ENCODE results near the gene DLGAP1. TPM values are rescaled to one million over a fixed set of nuclear protein-coding genes. Genes with fewer than 3 reads are reported as not detected.

Gene DLGAP1
- total RNA-seq, 1 experiment from 2014 or later = 23.0 TPM

DNA sequence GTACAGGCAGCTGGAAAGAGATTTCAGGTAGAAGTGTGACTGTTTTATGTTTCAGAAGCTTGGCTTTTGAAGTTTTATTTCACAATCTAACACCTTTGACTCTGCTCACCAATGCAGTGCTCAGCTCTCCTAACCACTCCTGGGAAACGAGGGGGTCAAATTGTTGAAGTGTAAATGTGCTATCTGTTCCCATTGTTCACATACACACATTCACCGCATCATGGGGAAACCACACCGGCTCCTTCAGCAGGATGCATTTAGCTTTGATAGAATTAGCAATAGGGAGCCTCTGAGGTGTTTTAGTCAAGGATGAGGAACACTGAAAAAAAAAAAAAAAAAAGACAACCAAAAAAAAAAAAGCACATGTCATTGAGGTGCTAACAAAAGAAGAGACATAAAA is 13.4 kb upstream of the DLGAP1 start:
- no peaks in the 10 kb centered on the region; the same call in 1 of the 2 replicates for H3K9me3 Mint-ChIP-seq
- H3K27ac Mint-ChIP-seq = no peak overlapping the region
- ChIA-PET CTCF (interaction anchor here (0.8 to 1.2 kb wide), 2 partner anchors 362 to 473 kb away, joined by 3 read pairs; no protein-coding TSS in a partner anchor), POLR2A (no interaction called here)
- TF ChIP-seq IRF2 (CRISPR knock-in tag; IDR thresholded peaks at IDR 0.05; ENCODE audit: borderline replicate concordance, low read depth) (no peak), MXD4 (CRISPR knock-in tag; IDR thresholded peaks at IDR 0.05; ENCODE audit: borderline replicate concordance) (no peak), SMAD4 (CRISPR knock-in tag; IDR thresholded peaks at IDR 0.05) (no peak), ATF1 (CRISPR knock-in tag; IDR thresholded peaks at IDR 0.05) (no peak), ZNF396 (CRISPR knock-in tag; IDR thresholded peaks at IDR 0.05; ENCODE audit: borderline replicate concordance) (no peak)
- TF ChIP-seq, protein P1, sequence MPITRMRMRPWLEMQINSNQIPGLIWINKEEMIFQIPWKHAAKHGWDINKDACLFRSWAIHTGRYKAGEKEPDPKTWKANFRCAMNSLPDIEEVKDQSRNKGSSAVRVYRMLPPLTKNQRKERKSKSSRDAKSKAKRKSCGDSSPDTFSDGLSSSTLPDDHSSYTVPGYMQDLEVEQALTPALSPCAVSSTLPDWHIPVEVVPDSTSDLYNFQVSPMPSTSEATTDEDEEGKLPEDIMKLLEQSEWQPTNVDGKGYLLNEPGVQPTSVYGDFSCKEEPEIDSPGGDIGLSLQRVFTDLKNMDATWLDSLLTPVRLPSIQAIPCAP (CRISPR knock-in tag; IDR thresholded peaks at IDR 0.05) = no peak
- peaks cover 7% of the 10 kb centered on the region for H3K4me1 Mint-ChIP-seq
- peak overlapping the region; percentile 25 for H3K4me3 Mint-ChIP-seq
- peaks cover 3% of the 10 kb centered on the region; the same call in 1 of the 2 replicates for H3K27me3 Mint-ChIP-seq (ENCODE audit: low read depth)
- DNase-seq (ENCODE audit: low spot score) = no peak
- H3K36me3 Mint-ChIP-seq = no peaks in the 10 kb centered on the region
- peak; percentile 60 for ATAC-seq

DNA sequence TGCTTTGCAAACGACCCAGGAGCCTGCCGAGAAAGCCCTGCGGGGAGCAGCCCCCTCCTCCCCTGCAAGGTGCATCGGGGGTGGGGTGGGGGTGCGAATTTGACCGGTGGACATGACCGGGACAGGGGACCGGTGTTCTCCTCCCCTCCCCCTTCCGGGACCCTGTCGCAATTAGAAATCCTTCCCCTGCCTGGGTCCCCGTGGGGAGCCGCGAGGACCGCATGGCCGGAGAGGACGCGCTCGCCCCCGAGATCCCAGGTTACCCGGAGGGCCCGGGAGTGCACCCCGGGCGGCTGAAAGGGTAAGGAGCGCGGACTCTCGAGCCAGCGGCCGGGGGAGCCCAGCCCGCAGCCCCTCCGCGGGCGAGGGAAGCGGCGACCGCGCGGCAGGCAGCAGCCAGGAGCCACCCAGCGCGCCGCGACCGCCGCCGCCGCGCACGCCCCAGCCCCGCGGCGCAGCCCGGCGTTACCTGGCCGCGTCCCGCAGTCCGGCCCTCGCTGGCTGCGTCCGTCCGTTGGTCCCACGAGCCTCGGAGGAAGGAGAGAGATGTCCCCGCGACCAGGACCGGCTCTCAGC is 482 bp downstream of the DLGAP1 start:
- ATAC-seq (peak; percentile 24), DNase-seq (ENCODE audit: low spot score) (peak; percentile 36)
- Mint-ChIP-seq H3K4me1 (peaks cover 38% of the 10 kb centered on the region), H3K4me3 (peak overlapping the region; percentile 89), H3K9me3 (peaks cover 8% of the 10 kb centered on the region), H3K27ac (no peak overlapping the region; the same call in 1 of the 2 replicates), H3K36me3 (no peaks in the 10 kb centered on the region), H3K27me3 (ENCODE audit: low read depth) (peaks cover 19% of the 10 kb centered on the region)
- CTCF ChIA-PET = interaction anchor here (1.8 kb wide), 2 partner anchors 348 to 604 kb away, joined by 4 to 5 read pairs; no protein-coding TSS in a partner anchor
- TF ChIP-seq, protein P1 (CRISPR knock-in tag; IDR thresholded peaks at IDR 0.05) = no peak
- TF ChIP-seq, protein P2, sequence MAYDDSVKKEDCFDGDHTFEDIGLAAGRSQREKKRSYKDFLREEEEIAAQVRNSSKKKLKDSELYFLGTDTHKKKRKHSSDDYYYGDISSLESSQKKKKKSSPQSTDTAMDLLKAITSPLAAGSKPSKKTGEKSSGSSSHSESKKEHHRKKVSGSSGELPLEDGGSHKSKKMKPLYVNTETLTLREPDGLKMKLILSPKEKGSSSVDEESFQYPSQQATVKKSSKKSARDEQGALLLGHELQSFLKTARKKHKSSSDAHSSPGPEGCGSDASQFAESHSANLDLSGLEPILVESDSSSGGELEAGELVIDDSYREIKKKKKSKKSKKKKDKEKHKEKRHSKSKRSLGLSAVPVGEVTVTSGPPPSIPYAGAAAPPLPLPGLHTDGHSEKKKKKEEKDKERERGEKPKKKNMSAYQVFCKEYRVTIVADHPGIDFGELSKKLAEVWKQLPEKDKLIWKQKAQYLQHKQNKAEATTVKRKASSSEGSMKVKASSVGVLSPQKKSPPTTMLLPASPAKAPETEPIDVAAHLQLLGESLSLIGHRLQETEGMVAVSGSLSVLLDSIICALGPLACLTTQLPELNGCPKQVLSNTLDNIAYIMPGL (CRISPR knock-in tag; IDR thresholded peaks at IDR 0.05) = no peak
- TF ChIP-seq, protein P3, sequence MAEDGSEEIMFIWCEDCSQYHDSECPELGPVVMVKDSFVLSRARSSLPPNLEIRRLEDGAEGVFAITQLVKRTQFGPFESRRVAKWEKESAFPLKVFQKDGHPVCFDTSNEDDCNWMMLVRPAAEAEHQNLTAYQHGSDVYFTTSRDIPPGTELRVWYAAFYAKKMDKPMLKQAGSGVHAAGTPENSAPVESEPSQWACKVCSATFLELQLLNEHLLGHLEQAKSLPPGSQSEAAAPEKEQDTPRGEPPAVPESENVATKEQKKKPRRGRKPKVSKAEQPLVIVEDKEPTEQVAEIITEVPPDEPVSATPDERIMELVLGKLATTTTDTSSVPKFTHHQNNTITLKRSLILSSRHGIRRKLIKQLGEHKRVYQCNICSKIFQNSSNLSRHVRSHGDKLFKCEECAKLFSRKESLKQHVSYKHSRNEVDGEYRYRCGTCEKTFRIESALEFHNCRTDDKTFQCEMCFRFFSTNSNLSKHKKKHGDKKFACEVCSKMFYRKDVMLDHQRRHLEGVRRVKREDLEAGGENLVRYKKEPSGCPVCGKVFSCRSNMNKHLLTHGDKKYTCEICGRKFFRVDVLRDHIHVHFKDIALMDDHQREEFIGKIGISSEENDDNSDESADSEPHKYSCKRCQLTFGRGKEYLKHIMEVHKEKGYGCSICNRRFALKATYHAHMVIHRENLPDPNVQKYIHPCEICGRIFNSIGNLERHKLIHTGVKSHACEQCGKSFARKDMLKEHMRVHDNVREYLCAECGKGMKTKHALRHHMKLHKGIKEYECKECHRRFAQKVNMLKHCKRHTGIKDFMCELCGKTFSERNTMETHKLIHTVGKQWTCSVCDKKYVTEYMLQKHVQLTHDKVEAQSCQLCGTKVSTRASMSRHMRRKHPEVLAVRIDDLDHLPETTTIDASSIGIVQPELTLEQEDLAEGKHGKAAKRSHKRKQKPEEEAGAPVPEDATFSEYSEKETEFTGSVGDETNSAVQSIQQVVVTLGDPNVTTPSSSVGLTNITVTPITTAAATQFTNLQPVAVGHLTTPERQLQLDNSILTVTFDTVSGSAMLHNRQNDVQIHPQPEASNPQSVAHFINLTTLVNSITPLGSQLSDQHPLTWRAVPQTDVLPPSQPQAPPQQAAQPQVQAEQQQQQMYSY (CRISPR knock-in tag; IDR thresholded peaks at IDR 0.05) = no peak
- POLR2A ChIA-PET = no interaction called here

DNA sequence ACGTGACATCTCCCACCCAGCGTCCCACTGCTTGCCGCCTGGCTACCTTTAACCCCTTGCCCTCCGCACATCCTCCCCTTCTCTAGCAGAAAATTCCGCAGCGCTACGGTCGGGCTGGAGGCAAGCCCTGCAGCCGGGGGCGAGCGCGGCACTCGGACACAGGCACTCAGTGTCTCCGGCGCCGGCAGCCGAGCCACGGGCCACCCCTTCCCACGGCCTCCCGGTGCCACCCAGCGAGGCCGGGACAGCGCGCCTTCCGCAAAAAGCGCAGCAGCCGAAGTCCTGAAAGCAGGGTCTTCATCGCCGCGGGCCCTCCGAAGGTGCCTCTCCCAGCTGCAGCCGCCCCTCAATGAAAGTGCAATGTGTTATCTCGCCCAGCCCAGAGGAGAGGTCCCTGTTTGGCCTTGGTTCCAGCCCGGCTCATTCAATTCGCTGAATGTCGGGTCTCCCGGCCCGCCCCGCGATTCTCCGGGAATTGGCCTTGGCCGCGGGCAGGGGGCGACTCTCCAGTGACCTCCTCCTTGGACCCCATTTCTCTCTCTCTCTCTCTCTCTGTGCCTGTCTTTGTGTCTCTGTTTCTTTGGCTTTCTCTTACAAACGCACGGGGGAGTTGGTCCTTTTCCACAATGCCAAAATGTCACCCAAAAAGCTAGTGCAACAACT is 1.1 kb downstream of the DLGAP1 start:
- ChIA-PET POLR2A (no interaction called here), CTCF (interaction anchor here (1.5 to 1.8 kb wide), 2 partner anchors 20 to 604 kb away, joined by 5 read pairs; no protein-coding TSS in a partner anchor)
- ATAC-seq = peak; percentile 49
- H3K4me1 Mint-ChIP-seq = peaks cover 44% of the 10 kb centered on the region
- no peak overlapping the region; the same call in 1 of the 2 replicates for H3K27ac Mint-ChIP-seq
- peaks cover 6% of the 10 kb centered on the region for H3K9me3 Mint-ChIP-seq
- no peaks in the 10 kb centered on the region for H3K36me3 Mint-ChIP-seq
- DNase-seq (ENCODE audit: low spot score) = peak; percentile 64
- H3K4me3 Mint-ChIP-seq = peak overlapping the region; percentile 89
- H3K27me3 Mint-ChIP-seq (ENCODE audit: low read depth) = peaks cover 19% of the 10 kb centered on the region
- TF ChIP-seq FOXJ3 (CRISPR knock-in tag; IDR thresholded peaks at IDR 0.05; ENCODE audit: borderline replicate concordance) (no peak), ZNF121 (CRISPR knock-in tag; IDR thresholded peaks at IDR 0.05) (no peak), SMAD4 (CRISPR knock-in tag; IDR thresholded peaks at IDR 0.05) (no peak)
- TF ChIP-seq, protein P4, sequence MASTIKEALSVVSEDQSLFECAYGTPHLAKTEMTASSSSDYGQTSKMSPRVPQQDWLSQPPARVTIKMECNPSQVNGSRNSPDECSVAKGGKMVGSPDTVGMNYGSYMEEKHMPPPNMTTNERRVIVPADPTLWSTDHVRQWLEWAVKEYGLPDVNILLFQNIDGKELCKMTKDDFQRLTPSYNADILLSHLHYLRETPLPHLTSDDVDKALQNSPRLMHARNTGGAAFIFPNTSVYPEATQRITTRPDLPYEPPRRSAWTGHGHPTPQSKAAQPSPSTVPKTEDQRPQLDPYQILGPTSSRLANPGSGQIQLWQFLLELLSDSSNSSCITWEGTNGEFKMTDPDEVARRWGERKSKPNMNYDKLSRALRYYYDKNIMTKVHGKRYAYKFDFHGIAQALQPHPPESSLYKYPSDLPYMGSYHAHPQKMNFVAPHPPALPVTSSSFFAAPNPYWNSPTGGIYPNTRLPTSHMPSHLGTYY (CRISPR knock-in tag; IDR thresholded peaks at IDR 0.05) = no peak
- TF ChIP-seq, protein P5, sequence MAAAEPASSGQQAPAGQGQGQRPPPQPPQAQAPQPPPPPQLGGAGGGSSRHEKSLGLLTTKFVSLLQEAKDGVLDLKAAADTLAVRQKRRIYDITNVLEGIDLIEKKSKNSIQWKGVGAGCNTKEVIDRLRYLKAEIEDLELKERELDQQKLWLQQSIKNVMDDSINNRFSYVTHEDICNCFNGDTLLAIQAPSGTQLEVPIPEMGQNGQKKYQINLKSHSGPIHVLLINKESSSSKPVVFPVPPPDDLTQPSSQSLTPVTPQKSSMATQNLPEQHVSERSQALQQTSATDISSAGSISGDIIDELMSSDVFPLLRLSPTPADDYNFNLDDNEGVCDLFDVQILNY (CRISPR knock-in tag; IDR thresholded peaks at IDR 0.05) = peak; percentile 44; the same call in 1 of the 2 replicates
- TF ChIP-seq, protein P6, sequence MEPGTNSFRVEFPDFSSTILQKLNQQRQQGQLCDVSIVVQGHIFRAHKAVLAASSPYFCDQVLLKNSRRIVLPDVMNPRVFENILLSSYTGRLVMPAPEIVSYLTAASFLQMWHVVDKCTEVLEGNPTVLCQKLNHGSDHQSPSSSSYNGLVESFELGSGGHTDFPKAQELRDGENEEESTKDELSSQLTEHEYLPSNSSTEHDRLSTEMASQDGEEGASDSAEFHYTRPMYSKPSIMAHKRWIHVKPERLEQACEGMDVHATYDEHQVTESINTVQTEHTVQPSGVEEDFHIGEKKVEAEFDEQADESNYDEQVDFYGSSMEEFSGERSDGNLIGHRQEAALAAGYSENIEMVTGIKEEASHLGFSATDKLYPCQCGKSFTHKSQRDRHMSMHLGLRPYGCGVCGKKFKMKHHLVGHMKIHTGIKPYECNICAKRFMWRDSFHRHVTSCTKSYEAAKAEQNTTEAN (CRISPR knock-in tag; IDR thresholded peaks at IDR 0.05) = peak; percentile 53; the same call in 1 of the 2 replicates
- TF ChIP-seq, protein P3 (CRISPR knock-in tag; IDR thresholded peaks at IDR 0.05) = no peak

Data from WTC11 (cell line).